H9 (cell line): Measurements from ENCODE around the gene PDXP. TPM values are rescaled to one million over a fixed set of nuclear protein-coding genes. Genes with fewer than 3 reads are reported as not detected.

Experiments used
- DNase-seq: peaks from one replicate; pipeline ENCODE4 v3.0.0-alpha.2; 2017
- H2AFZ ChIP-seq: one replicate; pipeline ENCODE4 v1.6.1; 2013; ENCODE audit warnings: mild to moderate bottlenecking, low read length, control low read depth, moderate library complexity
- H2AK5ac ChIP-seq: 2 replicates; pipeline ENCODE4 v1.6.1; 2013; ENCODE audit warnings: low read length, control low read depth, mixed read lengths; ENCODE audit not compliant: insufficient read length
- H2BK120ac ChIP-seq: one replicate; pipeline ENCODE4 v1.6.1; 2013; ENCODE audit warnings: low read depth, mild to moderate bottlenecking, low read length, control low read depth, inconsistent platforms; ENCODE audit not compliant: poor library complexity, severe bottlenecking
- H2BK12ac ChIP-seq: 2 replicates; pipeline ENCODE4 v1.6.1; 2013; ENCODE audit warnings: low read length, control low read depth, mixed read lengths, low read depth; ENCODE audit not compliant: insufficient read length
- H2BK15ac ChIP-seq: 2 replicates; pipeline ENCODE4 v1.6.1; 2013; ENCODE audit warnings: low read depth, low read length, control low read depth
- H2BK20ac ChIP-seq: one replicate; pipeline ENCODE4 v1.6.1; 2013; ENCODE audit warnings: low read depth, mild to moderate bottlenecking, low read length, control low read depth, inconsistent platforms; ENCODE audit not compliant: poor library complexity, severe bottlenecking
- H2BK5ac ChIP-seq: 2 replicates; pipeline ENCODE4 v1.6.1; 2013; ENCODE audit warnings: low read length, control low read depth, mixed read lengths; ENCODE audit not compliant: insufficient read length
- H3K14ac ChIP-seq: 2 replicates; pipeline ENCODE4 v1.6.1; 2013; ENCODE audit warnings: low read length, control low read depth; ENCODE audit not compliant: insufficient read depth
- H3K18ac ChIP-seq: 2 replicates; pipeline ENCODE4 v1.6.1; 2013; ENCODE audit warnings: low read depth, mild to moderate bottlenecking, mixed read lengths, low read length, control low read depth; ENCODE audit not compliant: insufficient read length
- H3K23ac ChIP-seq: 2 replicates; pipeline ENCODE4 v1.6.1; 2013; ENCODE audit warnings: low read length, control low read depth, mixed read lengths, low read depth; ENCODE audit not compliant: insufficient read length
- H3K23me2 ChIP-seq: 2 replicates; pipeline ENCODE4 v1.6.1; 2013; ENCODE audit warnings: low read depth, mild to moderate bottlenecking, mixed read lengths, low read length, control low read depth; ENCODE audit not compliant: insufficient read length, poor library complexity, severe bottlenecking
- H3K27ac ChIP-seq: 2 replicates; pipeline ENCODE4 v1.5.1; 2013; ENCODE audit warnings: low read length, control low read depth, mixed read lengths, low read depth; ENCODE audit not compliant: insufficient read length
- H3K27me3 ChIP-seq: 2 replicates; pipeline ENCODE4 v1.6.1; 2013; ENCODE audit warnings: low read length, control low read depth, inconsistent platforms; ENCODE audit not compliant: insufficient read depth
- H3K4ac ChIP-seq: 2 replicates; pipeline ENCODE4 v1.6.1; 2013; ENCODE audit warnings: low read depth, mild to moderate bottlenecking, control low read depth, inconsistent platforms, low read length, moderate library complexity
- H3K4me1 ChIP-seq: 2 replicates; pipeline ENCODE4 v1.6.1; 2013; ENCODE audit warnings: low read length, control low read depth, inconsistent platforms; ENCODE audit not compliant: insufficient read depth
- H3K4me2 ChIP-seq: 2 replicates; pipeline ENCODE4 v1.6.1; 2013; ENCODE audit warnings: low read length, control low read depth, mixed read lengths; ENCODE audit not compliant: insufficient read length, insufficient read depth
- H3K56ac ChIP-seq: 2 replicates; pipeline ENCODE4 v1.6.1; 2013; ENCODE audit warnings: low read depth, mild to moderate bottlenecking, mixed read lengths, low read length, control low read depth; ENCODE audit not compliant: insufficient read length
- H3K79me1 ChIP-seq: 2 replicates; pipeline ENCODE4 v1.6.1; 2013; ENCODE audit warnings: low read depth, mild to moderate bottlenecking, moderate library complexity, low read length, control low read depth, inconsistent platforms; ENCODE audit not compliant: insufficient read depth, poor library complexity, severe bottlenecking
- H3K79me2 ChIP-seq: 2 replicates; pipeline ENCODE4 v1.6.1; 2013; ENCODE audit warnings: low read length, control low read depth, inconsistent platforms; ENCODE audit not compliant: insufficient read depth
- H3K9ac ChIP-seq: 2 replicates; pipeline ENCODE4 v1.6.1; 2013; ENCODE audit warnings: low read length, control low read depth, mixed read lengths; ENCODE audit not compliant: insufficient read length; ENCODE audit errors: extremely low read depth
- H3K9me3 ChIP-seq: one replicate; pipeline ENCODE4 v1.6.1; 2013; ENCODE audit warnings: low read depth, low read length, inconsistent platforms; ENCODE audit not compliant: control insufficient read depth
- H3T11ph ChIP-seq: one replicate; pipeline ENCODE4 v1.6.1; 2013; ENCODE audit warnings: mild to moderate bottlenecking, low read length, control low read depth, inconsistent platforms
- H4K20me1 ChIP-seq: one replicate; pipeline ENCODE4 v1.6.1; 2013; ENCODE audit not compliant: control insufficient read depth, insufficient read length, insufficient read depth
- H4K5ac ChIP-seq: 2 replicates; pipeline ENCODE4 v1.6.1; 2013; ENCODE audit warnings: low read depth, mild to moderate bottlenecking, mixed read lengths, low read length, control low read depth; ENCODE audit not compliant: insufficient read length
- H4K8ac ChIP-seq: replicated peaks from 2 replicates; pipeline ENCODE4 v1.6.1; 2013; ENCODE audit warnings: low read length, control low read depth, mixed read lengths, low read depth; ENCODE audit not compliant: insufficient read length
- H4K91ac ChIP-seq: 2 replicates; pipeline ENCODE4 v1.6.1; 2013; ENCODE audit warnings: low read depth, mild to moderate bottlenecking, moderate library complexity, mixed read lengths, low read length, control low read depth; ENCODE audit not compliant: insufficient read length
- H3K27ac Mint-ChIP-seq, 3 experiments: 2 replicates in 2 of 3; 3 replicates in 1 of 3; pipeline ENCODE4 v1.8.0; 2020 to 2021; ENCODE audit warnings: mixed read lengths in 3 of 3, mild to moderate bottlenecking in 1 of 3, moderate library complexity in 1 of 3
- H3K27me3 Mint-ChIP-seq: 2 replicates; pipeline ENCODE4 v1.8.0; 2021; ENCODE audit warnings: low read depth, mild to moderate bottlenecking, moderate library complexity, mixed read lengths
- H3K36me3 Mint-ChIP-seq, 3 experiments: 2 replicates in 2 of 3; 3 replicates in 1 of 3; pipeline ENCODE4 v1.8.0; 2020 to 2021; ENCODE audit warnings: low read depth in 3 of 3, mixed read lengths in 3 of 3; ENCODE audit not compliant: insufficient read depth in 1 of 3
- H3K4me1 Mint-ChIP-seq, 2 experiments: 2 replicates each; pipeline ENCODE4 v1.8.0; 2020; ENCODE audit warnings: mixed read lengths in 2 of 2
- H3K4me3 Mint-ChIP-seq, 2 experiments: 2 replicates in 1 of 2; 3 replicates in 1 of 2; pipeline ENCODE4 v1.8.0; 2020 to 2021; ENCODE audit warnings: mild to moderate bottlenecking in 2 of 2, mixed read lengths in 2 of 2, moderate library complexity in 1 of 2
- H3K9me3 Mint-ChIP-seq, 2 experiments: 2 replicates in 1 of 2; 3 replicates in 1 of 2; pipeline ENCODE4 v1.8.0; 2020; ENCODE audit warnings: mild to moderate bottlenecking in 2 of 2, mixed read lengths in 2 of 2, moderate library complexity in 1 of 2
- WGBS: extraction: QIAGEN DNeasy Blood & Tissue Kit; methylation state at CpG from one replicate; pipeline ENCODE4 v1.1.7; 2013; ENCODE audit warnings: missing lambda C conversion rate, low lambda C conversion rate, mixed read lengths; ENCODE audit not compliant: insufficient read length; ENCODE audit errors: extremely low coverage; 5-methylcytosine and 5-hydroxymethylcytosine counted together
- total RNA-seq: library from RNA; stranded (reverse); gene quantifications from 2 replicates; pipeline ENCODE4 v1.2.1, GENCODE V29; 2021
- TF ChIP-seq, protein P1 (sequence below): fragments of 200-600 bp; sonication (generic); conservative IDR thresholded peaks from 3 replicates; pipeline ENCODE4 v1.8.0; 2021; ENCODE audit warnings: antibody characterized with exemption, mild to moderate bottlenecking

The PDXP gene
- total RNA-seq, 1 experiment from 2014 or later, result 41.0 TPM

DNA sequence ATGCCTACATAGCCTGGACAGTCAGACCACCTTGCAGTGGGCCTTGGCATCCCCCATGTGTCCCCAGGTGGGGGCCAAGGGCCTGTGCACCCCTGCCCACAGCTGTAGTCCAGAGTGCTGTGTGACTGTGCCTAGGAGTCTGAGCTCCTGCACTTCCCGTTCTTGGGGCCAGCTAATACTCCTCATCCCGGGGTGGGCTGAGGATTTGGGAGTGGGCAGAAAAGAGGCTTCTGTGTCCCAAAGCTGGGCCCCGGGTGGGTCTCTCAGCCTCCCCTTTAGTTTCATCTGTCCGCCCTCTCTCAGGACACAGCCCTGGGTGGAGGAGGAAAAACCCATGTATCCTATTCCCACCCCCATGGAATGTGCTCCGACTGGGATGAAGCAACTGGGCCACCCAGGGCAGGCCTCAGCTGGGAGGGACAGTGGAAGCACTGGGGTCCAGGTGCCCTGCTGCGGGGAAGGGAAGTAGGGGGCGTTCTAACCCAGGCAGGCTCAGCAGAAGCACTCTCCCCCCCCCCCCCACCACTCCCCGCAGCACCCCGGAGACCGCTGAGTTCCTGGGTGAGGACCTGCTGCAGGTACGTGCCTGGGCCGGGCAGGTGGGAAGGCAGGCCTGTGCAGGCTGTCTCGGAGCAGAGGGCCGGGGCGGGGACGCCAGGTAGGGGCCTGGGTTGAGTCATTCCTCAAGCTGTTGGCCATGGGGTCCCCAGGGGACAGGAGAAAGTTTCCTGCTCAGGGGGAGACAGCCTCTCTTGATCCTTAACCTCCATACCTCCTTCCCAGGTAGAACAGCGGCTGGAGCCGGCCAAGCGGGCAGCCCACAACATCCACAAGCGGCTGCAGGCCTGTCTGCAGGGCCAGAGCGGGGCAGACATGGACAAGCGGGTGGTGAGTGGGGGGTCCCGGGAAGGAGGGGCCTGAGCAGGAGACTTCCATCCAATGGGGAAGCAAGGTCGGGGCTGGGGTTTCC is 17.6 kb upstream of the PDXP start:
- peaks cover 22 to 27% of the 10 kb centered on the region in 2 experiments for H3K4me1 Mint-ChIP-seq
- no CpG with 5 or more reads among the region's 24 CpGs for WGBS

More for the DNA sequence above, 17.6 kb upstream of the PDXP start:
- peak overlapping the region; percentile 82 for H3K4me2 ChIP-seq
- H2BK15ac ChIP-seq, result no peak overlapping the region
- no peaks in the 10 kb centered on the region for H3K79me1 ChIP-seq
- no peak overlapping the region for H2BK12ac ChIP-seq
- H2AK5ac ChIP-seq, result no peak overlapping the region
- H3K9ac ChIP-seq, result no peak overlapping the region
- H4K8ac ChIP-seq, result no peak overlapping the region
- H4K91ac ChIP-seq, result no peak overlapping the region
- H4K5ac ChIP-seq, result no peak overlapping the region
- H3K27me3 ChIP-seq, result no peaks in the 10 kb centered on the region
- H2BK120ac ChIP-seq, result no peak overlapping the region
- no peak overlapping the region for H3T11ph ChIP-seq
- no peak overlapping the region for H3K27ac ChIP-seq
- H3K18ac ChIP-seq, result no peak overlapping the region
- no peak overlapping the region for H3K23ac ChIP-seq
- no peaks in the 10 kb centered on the region for H3K9me3 ChIP-seq
- Mint-ChIP-seq H3K27me3 (no peaks in the 10 kb centered on the region; the same call in 1 of the 2 replicates), H3K36me3 (peaks cover 5 to 32% (median 29%) of the 10 kb centered on the region in 3 experiments), H3K27ac (no peak overlapping the region; a peak in 1 of 7 replicates), H3K9me3 (no peaks in the 10 kb centered on the region), H3K4me3 (peak overlapping the region; percentile 76 to 91)
- H3K56ac ChIP-seq, result no peak overlapping the region
- no peak overlapping the region for H2AFZ ChIP-seq
- no peak overlapping the region for H3K4ac ChIP-seq
- TF ChIP-seq, protein P1, sequence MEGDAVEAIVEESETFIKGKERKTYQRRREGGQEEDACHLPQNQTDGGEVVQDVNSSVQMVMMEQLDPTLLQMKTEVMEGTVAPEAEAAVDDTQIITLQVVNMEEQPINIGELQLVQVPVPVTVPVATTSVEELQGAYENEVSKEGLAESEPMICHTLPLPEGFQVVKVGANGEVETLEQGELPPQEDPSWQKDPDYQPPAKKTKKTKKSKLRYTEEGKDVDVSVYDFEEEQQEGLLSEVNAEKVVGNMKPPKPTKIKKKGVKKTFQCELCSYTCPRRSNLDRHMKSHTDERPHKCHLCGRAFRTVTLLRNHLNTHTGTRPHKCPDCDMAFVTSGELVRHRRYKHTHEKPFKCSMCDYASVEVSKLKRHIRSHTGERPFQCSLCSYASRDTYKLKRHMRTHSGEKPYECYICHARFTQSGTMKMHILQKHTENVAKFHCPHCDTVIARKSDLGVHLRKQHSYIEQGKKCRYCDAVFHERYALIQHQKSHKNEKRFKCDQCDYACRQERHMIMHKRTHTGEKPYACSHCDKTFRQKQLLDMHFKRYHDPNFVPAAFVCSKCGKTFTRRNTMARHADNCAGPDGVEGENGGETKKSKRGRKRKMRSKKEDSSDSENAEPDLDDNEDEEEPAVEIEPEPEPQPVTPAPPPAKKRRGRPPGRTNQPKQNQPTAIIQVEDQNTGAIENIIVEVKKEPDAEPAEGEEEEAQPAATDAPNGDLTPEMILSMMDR, result no peak
- H4K20me1 ChIP-seq, result no peaks in the 10 kb centered on the region
- peaks cover 3% of the 10 kb centered on the region; the same call in 1 of the 2 replicates for H3K4me1 ChIP-seq
- peaks cover 8% of the 10 kb centered on the region for H3K23me2 ChIP-seq
- H3K14ac ChIP-seq, result no peak overlapping the region
- no peaks in the 10 kb centered on the region for H3K79me2 ChIP-seq
- no peak for DNase-seq
- no peak overlapping the region for H2BK5ac ChIP-seq
- no peak overlapping the region for H2BK20ac ChIP-seq
